Psoas muscle (tissue), 8 donors: ENCODE results near the gene FSTL5. TPM values are rescaled to one million over a fixed set of nuclear protein-coding genes. Genes with fewer than 3 reads are reported as not detected.

Source experiments
- ATAC-seq, 4 donors: fragments of 200-7000 bp; cut with Tn5 transposase; one replicate each; pipeline ENCODE4 v1.9.1; 2020; ENCODE audit warnings: moderate library complexity in 3 of 4, mild to moderate bottlenecking in 2 of 4
- DNase-seq, 2 donors: peaks; one replicate each; pipeline ENCODE4 v3.0.0-alpha.2; 2020
- H3K27ac ChIP-seq: fragments of 200-600 bp; one replicate; pipeline ENCODE4 v1.8.0; 2022
- H3K27me3 ChIP-seq, 3 donors: fragments of 200-600 bp in 1 of 3; one replicate each; pipeline versions ENCODE4 v1.6.1 to v1.8.0; 2013 to 2022; ENCODE audit warnings: low read length in 2 of 3, mild to moderate bottlenecking in 2 of 3, moderate library complexity in 1 of 3; ENCODE audit not compliant: insufficient read depth in 3 of 3
- H3K36me3 ChIP-seq, 2 donors: fragments of 200-600 bp in 1 of 2; one replicate each; pipeline versions ENCODE4 v1.6.1 to v1.8.0; 2013 to 2022; ENCODE audit warnings: low read depth in 1 of 2, mild to moderate bottlenecking in 1 of 2, moderate library complexity in 1 of 2; ENCODE audit not compliant: insufficient read depth in 1 of 2
- H3K4me1 ChIP-seq: fragments of 200-600 bp; one replicate; pipeline ENCODE4 v1.8.0; 2022
- H3K4me3 ChIP-seq: fragments of 200-600 bp; one replicate; pipeline ENCODE4 v1.8.0; 2022; ENCODE audit warnings: mild to moderate bottlenecking
- H3K9me3 ChIP-seq: fragments of 200-600 bp; one replicate; pipeline ENCODE4 v1.8.0; 2022
- CTCF ChIP-seq: fragments of 200-600 bp; IDR thresholded peaks from one replicate; pipeline ENCODE4 v1.8.0; 2022; ENCODE audit warnings: antibody characterized with exemption
- WGBS, 3 donors: extraction: QIAGEN DNeasy Blood & Tissue Kit; methylation state at CpG; one replicate each; pipeline versions ENCODE4 v1.1.6 to v1.1.7; 2013; 5-methylcytosine and 5-hydroxymethylcytosine counted together
- intact Hi-C, 2 donors: fragments of 100-400 bp; cut with DNase I; formaldehyde crosslinking; loops; one replicate each; pipeline versions ENCODE4 v1.11.0 to v1.14.2; 2022
- polyA plus RNA-seq, 3 donors: library from polyadenylated mRNA; stranded (reverse); fragments of 200-250 nt; gene quantifications; one replicate each; pipeline ENCODE4 v1.2.3, GENCODE V29; 2013
- total RNA-seq, 4 donors: library from RNA; stranded (reverse); fragmentation: NEBNext Ultra II Directional in 2 of 4; extraction: Animal tissue kit (Norgen Biotek cat#: 25700) in 2 of 4; gene quantifications; one replicate each; pipeline versions ENCODE4 v1.2.1 to v1.2.4, GENCODE V29; 2021 to 2023
- donor health status: healthy with polysubstance abuse.
- donor health status: DM: no; HTN: no; CAD: no; lungs with moderate emphysema.
- donor health status: Bipolar disorder and iron deficiency.
- donor health status: healthy.
- donor health status: DM: yes; HTN: yes; CAD: no.
- donor health status: DM: no; HTN: no; CAD: no.
- donor health status: DM: no; HTN: no; CAD: no.
- donor health status: DM: yes; HTN: yes; CAD: no.

FSTL5 gene
- total and polyA plus RNA-seq, 7 donors: 0.01 TPM; not detected in 4

DNA sequence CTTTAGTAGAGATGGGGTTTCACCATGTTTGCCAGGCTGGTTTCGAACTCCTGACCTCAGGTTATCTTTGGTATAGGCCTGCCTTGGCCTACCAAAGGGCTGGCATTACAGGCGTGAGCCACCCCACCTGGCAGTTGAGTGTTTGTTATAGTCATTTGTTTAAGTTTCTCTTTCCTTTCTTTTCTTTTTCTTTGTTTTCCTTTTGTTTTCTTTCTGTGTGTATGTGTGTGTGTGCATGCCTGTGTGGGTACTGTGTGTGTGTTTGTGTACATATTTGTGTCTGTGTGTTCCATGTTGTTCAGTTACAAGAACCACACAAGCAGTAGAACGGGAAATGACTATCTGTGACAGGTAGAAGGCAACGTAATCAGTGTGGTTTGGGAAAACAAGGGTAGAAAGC, 624.9 kb downstream of the FSTL5 start:
- Histone ChIP-seq H3K4me1 (no peaks in the 10 kb centered on the region), H3K27me3 (no peaks in the 10 kb centered on the region), H3K4me3 (no peak overlapping the region), H3K36me3 (no peaks in the 10 kb centered on the region), H3K27ac (no peak overlapping the region), H3K9me3 (no peaks in the 10 kb centered on the region)
- no peak for TF ChIP-seq CTCF
- DNase-seq (no peak), ATAC-seq (no peak)
- 83 to 91% (median 84%) methylated on average over 4 of the region's 4 CpGs for WGBS, 3 donors
- intact Hi-C loops: no loop called here

DNA sequence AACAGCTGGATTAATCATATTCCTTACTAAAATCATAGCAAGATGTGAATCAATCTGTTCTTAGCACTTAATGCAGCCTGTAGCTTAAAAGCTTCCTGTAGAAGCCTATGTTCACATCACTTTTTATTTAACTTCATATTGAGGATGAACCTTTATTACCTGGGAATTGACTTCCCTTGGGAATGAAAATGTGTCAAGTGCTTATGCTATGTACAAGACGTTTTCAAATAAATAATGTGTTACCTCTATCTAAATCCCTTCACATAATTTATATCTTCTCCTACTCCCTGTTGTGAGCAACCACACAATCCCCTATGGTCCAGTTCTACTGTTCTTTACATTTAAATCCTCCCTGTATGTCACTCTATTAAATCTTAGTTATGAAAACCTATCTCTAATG, 633.1 kb downstream of the FSTL5 start:
- no peak overlapping the region for H3K27ac ChIP-seq
- no peaks in the 10 kb centered on the region for H3K27me3 ChIP-seq
- no peak overlapping the region for H3K4me3 ChIP-seq
- no peak for TF ChIP-seq CTCF
- H3K4me1 ChIP-seq: no peaks in the 10 kb centered on the region
- H3K36me3 ChIP-seq: no peaks in the 10 kb centered on the region
- WGBS, 3 donors: 22 to 34% (median 28%) methylated on average over 1 of the region's 1 CpG
- DNase-seq: no peak
- intact Hi-C loops: no loop called here
- no peak for ATAC-seq
- H3K9me3 ChIP-seq: no peaks in the 10 kb centered on the region

DNA sequence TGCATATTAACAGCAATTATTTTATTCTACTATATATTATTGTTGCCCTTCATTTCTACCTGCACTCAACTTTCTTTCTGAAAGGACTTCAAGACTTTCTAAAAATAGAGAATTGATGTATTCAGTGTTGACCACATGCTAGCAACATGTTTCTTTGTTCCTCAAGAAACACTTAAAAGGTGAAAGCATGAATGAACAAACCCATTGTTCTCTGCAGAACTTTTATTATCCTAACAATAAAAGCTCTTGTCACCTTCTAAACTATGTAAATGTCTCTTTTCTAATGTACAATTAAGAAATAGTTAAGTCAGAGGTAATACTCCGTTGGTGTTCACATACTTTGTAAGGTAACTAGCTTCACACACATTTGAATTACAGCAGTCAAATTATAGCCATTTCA, 638.7 kb downstream of the FSTL5 start:
- Histone ChIP-seq H3K27ac (no peak overlapping the region), H3K27me3 (no peaks in the 10 kb centered on the region), H3K4me3 (no peak overlapping the region), H3K36me3 (no peaks in the 10 kb centered on the region), H3K9me3 (no peaks in the 10 kb centered on the region), H3K4me1 (no peaks in the 10 kb centered on the region)
- intact Hi-C loops: no loop called here
- 61 to 67% (median 67%) methylated on average over 1 of the region's 1 CpG for WGBS, 3 donors
- DNase-seq: no peak
- no peak for TF ChIP-seq CTCF
- no peak for ATAC-seq

DNA sequence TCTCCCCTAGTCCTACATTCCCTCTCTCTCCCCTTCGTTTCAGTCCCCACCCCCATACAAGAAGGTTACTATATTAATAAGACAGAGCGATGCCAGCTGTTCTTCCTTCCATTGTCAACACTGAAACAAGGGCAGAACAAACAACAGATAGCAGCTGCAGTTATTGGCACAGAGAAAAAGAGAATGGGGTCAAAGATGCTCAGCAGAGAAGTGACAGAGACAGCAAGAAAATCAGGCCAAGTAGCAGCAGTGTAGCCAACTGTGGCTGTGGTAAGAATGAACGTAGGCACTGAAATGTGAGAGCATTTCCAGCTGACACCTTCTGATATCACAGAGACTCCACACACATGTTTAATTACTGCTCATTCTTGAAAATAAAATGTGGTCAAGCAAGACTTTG, 641.8 kb downstream of the FSTL5 start:
- peak in 2 of 4 donors; percentile 30 to 40 for ATAC-seq
- Histone ChIP-seq H3K36me3 (no peaks in the 10 kb centered on the region), H3K9me3 (no peaks in the 10 kb centered on the region), H3K4me3 (no peak overlapping the region), H3K27me3 (no peaks in the 10 kb centered on the region), H3K27ac (no peak overlapping the region), H3K4me1 (no peaks in the 10 kb centered on the region)
- intact Hi-C loops: no loop called here
- 11 to 17% (median 13%) methylated on average over 3 of the region's 3 CpGs for WGBS, 3 donors
- no peak for DNase-seq
- no peak for TF ChIP-seq CTCF

DNA sequence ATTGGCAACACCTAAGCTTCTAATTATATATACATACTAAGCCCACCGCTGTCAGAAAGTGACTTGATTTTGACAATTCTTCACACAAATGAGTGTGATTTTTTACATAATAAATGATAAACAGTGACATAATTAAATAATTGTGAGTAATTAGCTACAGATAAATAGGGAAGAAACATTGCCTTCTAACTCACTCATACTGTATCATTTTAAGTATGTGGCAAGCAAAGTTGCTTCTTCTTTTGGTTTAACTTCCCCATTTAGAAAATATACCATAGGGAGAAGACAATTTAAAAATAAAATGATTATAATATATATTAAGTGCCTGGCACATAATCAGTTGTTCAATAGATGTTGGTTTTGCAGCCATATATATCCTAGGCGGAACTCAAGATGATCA, 644.2 kb downstream of the FSTL5 start:
- H3K36me3 ChIP-seq: no peaks in the 10 kb centered on the region
- no peaks in the 10 kb centered on the region for H3K27me3 ChIP-seq
- WGBS, 3 donors: 94 to 96% (median 95%) methylated on average over 2 of the region's 2 CpGs
- no peak overlapping the region for H3K4me3 ChIP-seq
- H3K9me3 ChIP-seq: no peaks in the 10 kb centered on the region
- no peak overlapping the region for H3K27ac ChIP-seq
- ATAC-seq (no peak), DNase-seq (no peak)
- intact Hi-C loops: no loop called here
- no peak for TF ChIP-seq CTCF
- no peaks in the 10 kb centered on the region for H3K4me1 ChIP-seq
